D721Med (cell line): ENCODE measurements around the gene OTOF.

Experiments used
- DNase-seq: peaks from one replicate; pipeline ENCODE4 v3.0.0; 2011; ENCODE audit warnings: low spot score; ENCODE audit not compliant: insufficient read length
- FAIRE-seq: peaks from 2 replicates; lab custom pipeline; 2011; peaks lifted over from hg19 to GRCh38; lab: Jason Lieb, UNC
- CTCF ChIP-seq: IDR thresholded peaks from 2 replicates; pipeline ENCODE4 v1.5.1; 2012; ENCODE audit warnings: mild to moderate bottlenecking, control low read depth; ENCODE audit not compliant: insufficient read depth; ENCODE audit errors: missing control alignments

The OTOF gene

GRCh38 chr2:26482211-26483026 lies 4.5 kb upstream of the OTOF start:
- FAIRE-seq (no peak), DNase-seq (no peak)
- TF ChIP-seq CTCF: no peak

- FAIRE-seq (no peak), DNase-seq (no peak)
- no peak for TF ChIP-seq CTCF
Measured at GRCh38 chr2:26481706-26482105, 3.8 kb upstream of the OTOF start.

GRCh38 chr2:26480566-26481423 lies 2.9 kb upstream of the OTOF start:
- DNase-seq (no peak), FAIRE-seq (no peak)
- no peak for TF ChIP-seq CTCF

GRCh38 chr2:26479789-26480565 lies 2.1 kb upstream of the OTOF start:
- DNase-seq (no peak), FAIRE-seq (no peak)
- no peak for TF ChIP-seq CTCF

GRCh38 chr2:26479131-26479788 lies 1.3 kb upstream of the OTOF start:
- FAIRE-seq: no peak
- TF ChIP-seq CTCF: no peak
- no peak for DNase-seq

- DNase-seq: no peak
- FAIRE-seq: no peak
- TF ChIP-seq CTCF: no peak
Measured at GRCh38 chr2:26478366-26478765, 442 bp upstream of the OTOF start.
